Coronary artery (tissue), 2 donors: Measurements from ENCODE around the gene ZBTB7C.

Experiments used
- DNase-seq: peaks from one replicate; pipeline ENCODE4 v3.0.0-alpha.2; 2017; ENCODE audit warnings: low spot score
- H3K27ac ChIP-seq, 2 donors: fragments of 200-600 bp; sonication (generic); one replicate each; pipeline ENCODE4 v1.5.1; 2016 to 2019
- H3K4me3 ChIP-seq: fragments of 200-600 bp; sonication (generic); 2 replicates; pipeline ENCODE4 v1.5.1; 2016; ENCODE audit warnings: mild to moderate bottlenecking, moderate library complexity
- CTCF ChIP-seq: fragments of 200-600 bp; sonication (generic); IDR thresholded peaks from one replicate; pipeline ENCODE4 v1.5.1; 2019; ENCODE audit warnings: antibody characterized with exemption

Gene ZBTB7C

GRCh38 chr18:48219810-48220499 lies 189.2 kb downstream of the ZBTB7C start:
- no peak for DNase-seq
- no peak overlapping the region for H3K27ac ChIP-seq
- TF ChIP-seq CTCF: no peak
- no peak overlapping the region for H3K4me3 ChIP-seq

GRCh38 chr18:48219037-48219809 lies 190.0 kb downstream of the ZBTB7C start:
- DNase-seq: no peak
- no peak overlapping the region for H3K27ac ChIP-seq
- TF ChIP-seq CTCF: no peak

GRCh38 chr18:48218285-48219022 lies 190.7 kb downstream of the ZBTB7C start:
- TF ChIP-seq CTCF: no peak
- DNase-seq: no peak
- Histone ChIP-seq H3K4me3 (no peak overlapping the region), H3K27ac (no peak overlapping the region)

More at GRCh38 chr18:48219037-48219809, 190.0 kb downstream of the ZBTB7C start:
- no peak overlapping the region for H3K4me3 ChIP-seq

GRCh38 chr18:48217258-48218250 lies 191.6 kb downstream of the ZBTB7C start:
- Histone ChIP-seq H3K27ac (no peak overlapping the region), H3K4me3 (no peak overlapping the region)
- DNase-seq: no peak
- no peak for TF ChIP-seq CTCF

- no peak for DNase-seq
- H3K4me3 ChIP-seq: no peak overlapping the region
- TF ChIP-seq CTCF: no peak
- H3K27ac ChIP-seq: no peak overlapping the region
These were observed 192.4 kb downstream of the ZBTB7C start for GRCh38 chr18:48216639-48217257.
